GM19043 (cell line): ENCODE measurements around the gene NIT1.

Experiments used
- ATAC-seq: cut with Tn5 transposase; IDR thresholded peaks from one replicate; pipeline ENCODE4 v1.9.1; 2021; ENCODE audit warnings: low read depth; ENCODE audit not compliant: unreplicated experiment

The NIT1 gene

DNA sequence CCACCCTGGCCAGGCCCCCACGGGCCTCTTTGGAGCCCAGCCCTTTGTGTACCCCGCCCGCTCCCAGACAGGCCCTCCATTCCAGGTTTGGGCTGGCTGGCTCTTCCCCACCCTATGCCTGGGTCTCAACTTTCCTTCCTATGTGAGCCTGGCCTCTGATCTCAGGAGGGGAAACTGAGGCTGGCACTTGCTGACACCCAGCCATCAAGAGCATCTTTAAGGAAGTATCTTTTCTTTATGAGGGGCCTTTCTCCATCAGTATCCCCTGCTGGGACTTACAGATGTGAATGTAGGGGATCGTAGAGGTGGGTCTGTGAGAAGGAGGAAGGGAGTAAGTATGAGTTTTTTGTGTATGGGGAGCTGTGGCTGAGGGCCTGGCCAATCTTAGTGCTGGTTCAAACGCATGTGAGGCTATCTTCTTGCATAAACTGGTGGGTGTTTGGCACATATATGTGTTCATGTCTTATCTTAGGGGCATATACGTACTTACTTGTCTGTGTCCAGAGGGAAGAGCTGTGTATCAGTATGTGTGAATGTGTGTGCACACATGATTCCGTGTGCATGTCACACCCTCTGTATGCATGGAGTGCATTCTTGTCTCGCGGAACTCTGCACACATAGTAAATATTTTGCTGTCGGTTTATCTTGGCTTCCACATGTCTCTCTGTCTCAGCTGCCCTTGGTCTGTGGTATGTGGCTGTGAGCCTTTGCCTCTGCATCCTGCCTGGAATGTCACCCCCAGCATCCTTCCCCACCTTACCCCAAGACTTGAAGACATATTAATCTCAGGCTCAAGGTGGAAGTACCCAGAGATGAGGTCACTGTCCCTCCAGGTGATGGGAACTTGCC, 33.9 kb upstream of the NIT1 start:
- ATAC-seq = no peak

- no peak for ATAC-seq
These were observed 33.3 kb upstream of the NIT1 start for GRCh38 chr1:161084597-161084988.

- ATAC-seq = no peak
These were observed 32.7 kb upstream of the NIT1 start for GRCh38 chr1:161085165-161085564.

DNA sequence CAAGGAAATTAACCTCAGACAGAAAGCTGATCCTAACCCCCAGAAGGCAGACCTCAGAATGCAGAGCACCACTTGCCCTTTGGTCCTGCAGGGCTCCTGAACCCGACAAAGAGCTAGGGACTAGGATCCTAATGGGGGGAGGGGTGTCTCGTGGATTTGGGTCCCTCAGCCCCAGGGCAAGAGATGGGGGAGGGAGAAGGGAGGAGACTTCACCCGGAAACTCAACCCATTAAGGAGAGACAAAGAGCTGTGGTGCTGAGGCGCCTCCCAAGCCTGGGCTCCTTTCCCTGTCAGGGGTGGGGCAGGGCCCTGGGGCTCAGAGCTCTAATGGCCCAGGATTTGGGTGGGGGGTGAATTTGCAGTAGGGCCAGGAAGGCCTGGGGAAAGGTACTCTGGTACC, 31.4 kb upstream of the NIT1 start:
- no peak for ATAC-seq

DNA sequence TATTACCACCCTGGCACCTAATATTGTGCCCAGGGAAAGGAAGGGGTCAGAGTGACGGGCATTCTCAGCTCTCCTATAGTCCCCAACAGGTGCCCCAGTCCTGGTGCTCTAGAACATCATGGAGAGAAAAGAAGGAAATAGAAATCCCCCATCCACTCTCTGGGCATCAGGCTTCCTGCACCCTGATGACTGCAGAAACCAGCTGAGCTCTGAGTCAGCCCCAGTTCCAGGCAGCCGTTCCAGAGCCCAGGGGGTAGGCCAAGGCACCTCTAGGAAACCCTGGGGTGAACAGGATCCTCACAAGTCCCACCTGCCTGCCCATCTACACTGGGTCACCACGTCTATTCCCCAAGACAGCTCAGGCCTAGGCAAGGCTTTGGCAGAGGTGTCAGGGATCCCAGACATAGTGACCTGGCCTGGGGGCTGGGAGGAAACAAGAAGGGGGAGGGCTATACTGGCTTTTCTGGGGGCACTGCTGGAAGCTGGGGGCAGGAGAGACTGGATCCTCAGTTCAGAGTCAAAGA, 29.3 kb upstream of the NIT1 start:
- no peak for ATAC-seq

- no peak for ATAC-seq
These were observed 28.5 kb upstream of the NIT1 start, which contains the start of gene NECTIN4 for GRCh38 chr1:161089251-161089924. Gene NECTIN4, minus strand, starts transcription at chr1:161089558. Its CDS starts 262 bp downstream, at chr1:161089296.

- no peak for ATAC-seq
These were observed 28.0 kb upstream of the NIT1 start for GRCh38 chr1:161089938-161090337.

DNA sequence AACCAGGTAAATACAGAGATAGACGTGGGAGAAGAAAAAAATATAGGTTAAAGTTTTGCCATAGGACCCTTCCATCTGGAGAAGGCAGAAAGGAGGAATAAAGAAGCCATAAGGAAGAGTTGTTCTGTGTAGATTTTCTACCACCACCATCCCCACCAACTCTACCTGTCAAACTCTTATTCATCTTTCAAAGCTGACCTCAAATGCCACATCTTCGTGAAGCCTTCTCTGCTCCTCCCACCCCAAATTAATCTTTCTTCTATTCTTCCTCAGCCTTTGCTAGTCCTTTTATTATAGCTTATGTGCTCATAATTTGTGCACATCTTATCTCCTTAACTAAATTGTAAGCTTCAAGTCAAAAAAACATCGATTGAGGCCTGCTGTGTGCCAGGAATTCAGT, 27.3 kb upstream of the NIT1 start:
- ATAC-seq = no peak

DNA sequence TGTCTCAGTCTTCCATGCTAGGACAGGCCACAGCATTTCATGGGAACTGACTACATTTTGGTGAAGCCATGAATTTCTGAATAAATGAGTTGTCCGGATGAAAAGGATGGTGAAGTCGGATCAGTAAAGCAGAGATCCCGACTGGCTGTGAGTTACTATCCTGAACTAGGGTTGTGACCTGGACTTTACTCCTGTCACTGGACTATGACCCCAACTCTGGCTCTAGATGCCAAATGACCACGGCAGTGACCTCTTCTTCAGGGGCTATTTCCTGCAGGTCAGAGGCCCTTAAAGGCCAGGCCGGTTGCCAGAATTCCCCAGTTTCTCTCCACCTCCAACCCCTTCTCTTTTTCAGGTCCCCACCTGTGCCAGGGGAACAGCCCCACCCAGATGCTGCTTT, 26.8 kb upstream of the NIT1 start:
- no peak for ATAC-seq

- no peak for ATAC-seq
These were observed 26.0 kb upstream of the NIT1 start for GRCh38 chr1:161091796-161092507.

GRCh38 chr1:161092621-161093028, 25.3 kb upstream of the NIT1 start:
- ATAC-seq = no peak

GRCh38 chr1:161094481-161094880, 23.4 kb upstream of the NIT1 start:
- ATAC-seq = no peak

- ATAC-seq = no peak
These were observed 22.7 kb upstream of the NIT1 start for GRCh38 chr1:161095230-161095629.

- peak; percentile 45 for ATAC-seq
These were observed 21.9 kb upstream of the NIT1 start for GRCh38 chr1:161096015-161096414.

GRCh38 chr1:161096530-161096929, 21.4 kb upstream of the NIT1 start:
- no peak for ATAC-seq

GRCh38 chr1:161098210-161099068, 19.5 kb upstream of the NIT1 start, which contains the start of gene KLHDC9:
Gene KLHDC9, plus strand, starts transcription at chr1:161098361. Its CDS starts 175 bp downstream, at chr1:161098536.
- ATAC-seq = peak; percentile 73

- ATAC-seq = no peak
These were observed 18.7 kb upstream of the NIT1 start for GRCh38 chr1:161099090-161099802.

- no peak for ATAC-seq
These were observed 17.3 kb upstream of the NIT1 start for GRCh38 chr1:161100556-161100955.

DNA sequence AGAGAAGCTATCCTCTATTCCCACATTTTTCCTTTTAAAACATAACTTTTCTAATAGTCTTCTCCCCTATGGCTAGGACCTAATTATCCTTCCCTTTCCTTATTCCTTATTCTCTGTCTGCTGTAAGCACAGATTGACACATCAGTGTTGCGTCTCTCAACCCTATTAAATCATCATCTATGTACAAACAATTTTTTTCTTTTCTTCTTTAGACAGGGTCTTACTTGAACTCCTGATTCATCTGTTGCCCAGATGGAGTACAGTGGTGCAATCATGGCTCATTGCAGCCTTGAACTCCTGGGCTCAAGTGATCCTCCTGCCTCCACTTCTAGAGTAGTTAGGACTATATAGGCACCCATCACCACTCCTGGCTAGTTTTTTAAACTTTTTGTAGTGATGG, 11.5 kb upstream of the NIT1 start:
- ATAC-seq = no peak
